Renal cortical epithelial cell (primary cell): ENCODE data around the gene PTBP3. TPM values are rescaled to one million over a fixed set of nuclear protein-coding genes. Genes with fewer than 3 reads are reported as not detected.

Experiments used
- DNase-seq: peaks from one replicate; pipeline ENCODE4 v3.0.0-alpha.2; 2011; ENCODE audit warnings: low read depth
- total RNA-seq: library from RNA; depleted of rRNA; stranded (reverse); fragments of >200 nt; gene quantifications from 2 replicates; pipeline ENCODE4 v1.2.3, GENCODE V29; 2014

Gene PTBP3
- total RNA-seq, 1 donor from 2014 or later, result 133 TPM

DNA sequence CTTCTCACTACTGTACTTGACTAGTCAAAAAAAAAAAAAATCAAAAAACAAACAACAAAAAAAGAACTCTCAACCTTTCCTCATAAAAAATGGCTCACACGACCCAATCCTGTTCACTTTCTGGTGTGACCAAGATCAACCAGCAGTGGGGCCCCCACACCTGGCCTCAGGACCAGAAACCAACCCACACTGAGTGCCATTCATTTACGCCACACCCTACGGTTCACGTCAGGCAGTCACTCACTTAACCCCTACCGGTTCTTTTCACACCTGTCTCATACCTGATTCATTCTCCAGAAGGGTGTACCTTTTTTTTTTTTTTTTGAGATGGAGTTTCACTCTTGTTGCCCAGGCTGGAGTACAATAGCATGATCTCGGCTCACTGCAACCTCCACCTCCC, 164.1 kb downstream of the PTBP3 start:
- no peak for DNase-seq

GRCh38 chr9:112168197-112168596, 165.2 kb downstream of the PTBP3 start:
- DNase-seq, result no peak

Other genes with a start within 250 kb of the PTBP3 start
- 51.1 and 81.3 TPM in 2 replicates for gene SUSD1, start 158.3 kb downstream of the PTBP3 start, total RNA-seq
- 33.3 and 64.2 TPM in 2 replicates for gene HSDL2, start 46.5 kb upstream of the PTBP3 start, total RNA-seq
- gene KIAA1958, start 153.2 kb upstream of the PTBP3 start, total RNA-seq, result 4.2 and 21.8 TPM in 2 replicates